ENCODE measurements around the gene TRIM28. TPM values are rescaled to one million over a fixed set of nuclear protein-coding genes. Genes with fewer than 3 reads are reported as not detected.
A peak's percentile ranks its signal among the peaks of the same experiment; 100 is the strongest.

TRIM28 gene
- total and polyA plus RNA-seq, 5 donors from 2014 or later: 34.5 to 379 (median 50.2) TPM

GRCh38 chr19:58569191-58569942 lies 25.5 kb downstream of the TRIM28 start:
- H3K27me3 ChIP-seq (ENCODE audit: control insufficient read depth, insufficient read depth, low read length): no peaks in the 10 kb centered on the region

DNA sequence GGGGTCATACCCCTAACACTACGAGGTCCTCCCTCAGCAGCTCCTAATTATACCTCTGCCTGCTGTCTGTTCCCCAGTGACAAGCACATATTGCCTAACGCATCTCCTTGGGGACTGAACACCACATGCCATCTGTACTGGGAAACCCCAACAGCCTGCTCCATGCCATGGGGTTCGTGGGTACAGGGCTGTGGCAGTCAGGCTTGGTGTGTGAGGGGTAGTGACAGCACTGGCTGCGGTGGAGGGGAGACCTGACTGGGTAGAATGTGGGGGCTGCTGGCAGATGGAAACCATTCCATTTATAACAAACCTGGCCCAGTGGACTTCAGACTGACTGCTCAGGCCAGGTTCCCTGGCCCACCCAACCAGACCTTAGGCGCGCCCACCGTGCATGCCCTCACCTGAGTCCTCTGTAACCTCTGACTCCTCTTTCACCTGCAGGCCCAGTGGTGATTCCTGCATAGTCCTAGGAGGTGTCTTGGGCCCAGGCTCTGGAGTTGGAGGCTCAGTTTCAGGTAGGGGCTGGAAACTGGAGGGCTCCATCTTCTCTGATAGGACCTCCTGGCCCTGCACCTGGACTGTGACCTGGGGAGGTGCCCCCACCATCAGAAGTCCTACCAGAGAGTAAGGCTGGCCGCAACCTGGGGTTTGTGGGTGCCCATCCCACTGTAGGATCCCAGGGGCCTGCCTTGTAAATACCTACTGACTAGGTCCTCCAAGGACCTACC lies 26.2 kb downstream of the TRIM28 start:
- Mint-ChIP-seq H3K4me1 (peaks cover 0 to 31% (median 21%) of the 10 kb centered on the region in 4 donors), H3K9me3 (no peaks in the 10 kb centered on the region), H3K27ac (no peak overlapping the region), H3K36me3 (peaks cover 8% of the 10 kb centered on the region), H3K4me3 (no peak overlapping the region), H3K27me3 (peaks cover 10% of the 10 kb centered on the region)
- no peaks in the 10 kb centered on the region for H3K36me3 ChIP-seq (ENCODE audit: control insufficient read depth, insufficient read depth, low read length)
- ATAC-seq (ENCODE audit: low read depth in 2 of 2) (no peak), DNase-seq (peak in 1 of 3 donors; percentile 0)
- H3K27ac ChIP-seq (ENCODE audit: insufficient read depth, low read length, poor library complexity, severe bottlenecking): no peak overlapping the region
- H3K4me3 ChIP-seq (ENCODE audit: low read depth, low read length): no peak overlapping the region
- H3K9me3 ChIP-seq (ENCODE audit: control insufficient read depth in 2 of 2, low read length in 2 of 2): no peaks in the 10 kb centered on the region
- H3K4me1 ChIP-seq (ENCODE audit: control insufficient read depth, insufficient read depth, low read length, poor library complexity, severe bottlenecking): peaks cover 25% of the 10 kb centered on the region
- no peaks in the 10 kb centered on the region for H3K27me3 ChIP-seq (ENCODE audit: control insufficient read depth, insufficient read depth, low read length)

More at GRCh38 chr19:58569191-58569942, 25.5 kb downstream of the TRIM28 start:
- no peak for ATAC-seq (ENCODE audit: low read depth in 2 of 2)
- H3K27me3 Mint-ChIP-seq: peaks cover 10% of the 10 kb centered on the region
- peaks cover 0 to 27% (median 20%) of the 10 kb centered on the region in 4 donors for H3K4me1 Mint-ChIP-seq
- no peaks in the 10 kb centered on the region for H3K9me3 Mint-ChIP-seq
- peak in 1 of 3 donors; percentile 0 for DNase-seq
- H3K27ac Mint-ChIP-seq: peak overlapping the region in 1 of 3 donors; percentile 62
- Histone ChIP-seq H3K27ac (ENCODE audit: insufficient read depth, low read length, poor library complexity, severe bottlenecking) (no peak overlapping the region), H3K4me1 (ENCODE audit: control insufficient read depth, insufficient read depth, low read length, poor library complexity, severe bottlenecking) (peaks cover 20% of the 10 kb centered on the region), H3K4me3 (ENCODE audit: low read depth, low read length) (no peak overlapping the region), H3K9me3 (ENCODE audit: control insufficient read depth in 2 of 2, low read length in 2 of 2) (no peaks in the 10 kb centered on the region), H3K36me3 (ENCODE audit: control insufficient read depth, insufficient read depth, low read length) (no peaks in the 10 kb centered on the region)
- peaks cover 8% of the 10 kb centered on the region for H3K36me3 Mint-ChIP-seq
- H3K4me3 Mint-ChIP-seq: peak overlapping the region in 2 of 4 donors; percentile 43 to 73

- H3K9me3 ChIP-seq (ENCODE audit: control insufficient read depth in 2 of 2, low read length in 2 of 2): no peaks in the 10 kb centered on the region
- peaks cover 31% of the 10 kb centered on the region for H3K4me1 ChIP-seq (ENCODE audit: control insufficient read depth, insufficient read depth, low read length, poor library complexity, severe bottlenecking)
- no peak overlapping the region for H3K27ac ChIP-seq (ENCODE audit: insufficient read depth, low read length, poor library complexity, severe bottlenecking)
- ATAC-seq (ENCODE audit: low read depth in 2 of 2) (no peak), DNase-seq (no peak)
- H3K27ac Mint-ChIP-seq: no peak overlapping the region
- peaks cover 8% of the 10 kb centered on the region for H3K36me3 Mint-ChIP-seq
- no peaks in the 10 kb centered on the region for H3K9me3 Mint-ChIP-seq
- peak overlapping the region in 1 of 4 donors; percentile 34 for H3K4me3 Mint-ChIP-seq
- H3K36me3 ChIP-seq (ENCODE audit: control insufficient read depth, insufficient read depth, low read length): no peaks in the 10 kb centered on the region
- no peak overlapping the region for H3K4me3 ChIP-seq (ENCODE audit: low read depth, low read length)
- peaks cover 0 to 36% (median 23%) of the 10 kb centered on the region in 4 donors for H3K4me1 Mint-ChIP-seq
- peaks cover 10% of the 10 kb centered on the region for H3K27me3 Mint-ChIP-seq
- no peaks in the 10 kb centered on the region for H3K27me3 ChIP-seq (ENCODE audit: control insufficient read depth, insufficient read depth, low read length)
Measured at GRCh38 chr19:58570770-58571574, 27.1 kb downstream of the TRIM28 start.

DNA sequence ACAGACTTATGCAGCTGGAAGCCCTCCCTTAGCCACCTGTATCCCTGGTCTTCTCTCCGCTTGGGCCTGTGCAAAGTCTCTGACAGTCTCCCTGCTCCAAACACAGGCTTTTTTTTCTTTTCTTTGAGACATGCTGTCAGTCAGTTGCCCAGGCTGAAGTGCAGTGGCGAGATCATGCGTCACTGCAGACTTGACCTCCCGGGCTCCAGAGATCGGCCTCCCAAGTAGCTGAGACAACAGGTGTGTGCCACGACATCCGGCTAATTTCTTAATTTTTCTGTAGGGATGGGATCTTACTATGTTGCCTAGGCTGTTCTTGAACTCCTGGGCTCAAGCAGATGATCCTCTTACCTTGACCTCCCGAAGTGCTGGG lies 27.7 kb downstream of the TRIM28 start:
- no peaks in the 10 kb centered on the region for H3K9me3 Mint-ChIP-seq
- peak overlapping the region in 3 of 4 donors; percentile 88 to 100 (median 94) for H3K4me3 Mint-ChIP-seq
- DNase-seq: no peak
- peaks cover 8% of the 10 kb centered on the region for H3K36me3 Mint-ChIP-seq
- H3K27me3 Mint-ChIP-seq: peaks cover 10% of the 10 kb centered on the region
- H3K27ac ChIP-seq (ENCODE audit: insufficient read depth, low read length, poor library complexity, severe bottlenecking): no peak overlapping the region
- H3K36me3 ChIP-seq (ENCODE audit: control insufficient read depth, insufficient read depth, low read length): no peaks in the 10 kb centered on the region
- no peaks in the 10 kb centered on the region for H3K9me3 ChIP-seq (ENCODE audit: control insufficient read depth in 2 of 2, low read length in 2 of 2)
- H3K27ac Mint-ChIP-seq: peak overlapping the region in 2 of 3 donors; percentile 100
- ATAC-seq (ENCODE audit: low read depth in 2 of 2): no peak
- H3K4me1 ChIP-seq (ENCODE audit: control insufficient read depth, insufficient read depth, low read length, poor library complexity, severe bottlenecking): peaks cover 33% of the 10 kb centered on the region
- H3K4me1 Mint-ChIP-seq: peaks cover 0 to 38% (median 23%) of the 10 kb centered on the region in 4 donors
- no peaks in the 10 kb centered on the region for H3K27me3 ChIP-seq (ENCODE audit: control insufficient read depth, insufficient read depth, low read length)
- no peak overlapping the region for H3K4me3 ChIP-seq (ENCODE audit: low read depth, low read length)

DNA sequence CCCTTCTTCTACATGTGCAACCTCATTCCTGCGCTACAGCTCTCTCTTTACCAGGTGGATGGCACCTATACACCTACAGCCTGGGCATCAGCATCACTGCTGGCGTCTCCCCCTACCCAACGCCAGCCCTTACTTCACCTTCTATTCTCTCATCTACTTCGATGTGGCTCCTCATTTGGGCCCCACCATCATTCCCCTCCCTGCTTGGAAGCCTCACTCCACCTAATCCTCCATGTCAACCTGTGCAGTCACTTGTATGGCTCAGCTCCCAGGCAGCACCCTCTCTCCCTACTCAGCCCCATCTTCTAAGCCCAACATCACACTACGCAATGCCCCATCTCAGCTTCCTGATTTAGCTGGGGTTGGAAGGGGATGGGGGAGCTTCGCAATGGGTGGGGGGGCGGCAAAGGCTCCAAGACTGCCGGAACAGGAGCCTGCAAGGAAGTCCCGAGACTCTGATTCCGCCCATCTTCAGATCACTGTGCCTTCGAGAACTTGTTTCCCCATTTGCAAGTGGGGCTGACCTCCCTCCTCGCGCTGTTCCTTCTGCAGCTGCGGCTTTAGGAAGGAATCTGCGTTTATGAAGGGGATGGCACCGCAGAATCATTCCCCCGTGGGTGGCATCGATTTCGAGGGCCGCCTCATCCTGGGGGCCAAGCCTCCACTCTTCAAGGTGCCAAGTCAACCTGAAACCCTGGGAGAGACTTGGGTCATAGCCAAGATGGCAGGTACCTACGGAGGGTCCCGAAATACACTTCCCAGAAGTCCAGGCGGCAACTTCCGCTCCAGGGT lies 28.4 kb downstream of the TRIM28 start:
- Histone ChIP-seq H3K9me3 (ENCODE audit: control insufficient read depth in 2 of 2, low read length in 2 of 2) (no peaks in the 10 kb centered on the region), H3K36me3 (ENCODE audit: control insufficient read depth, insufficient read depth, low read length) (no peaks in the 10 kb centered on the region), H3K4me1 (ENCODE audit: control insufficient read depth, insufficient read depth, low read length, poor library complexity, severe bottlenecking) (peaks cover 33% of the 10 kb centered on the region), H3K4me3 (ENCODE audit: low read depth, low read length) (peak overlapping the region; percentile 76), H3K27me3 (ENCODE audit: control insufficient read depth, insufficient read depth, low read length) (no peaks in the 10 kb centered on the region), H3K27ac (ENCODE audit: insufficient read depth, low read length, poor library complexity, severe bottlenecking) (peak overlapping the region; percentile 100)
- Mint-ChIP-seq H3K4me3 (peak overlapping the region; percentile 88 to 100 (median 97)), H3K27me3 (peaks cover 10% of the 10 kb centered on the region), H3K27ac (peak overlapping the region; percentile 99 to 100 (median 100)), H3K4me1 (peaks cover 0 to 39% (median 23%) of the 10 kb centered on the region in 4 donors), H3K36me3 (peaks cover 8% of the 10 kb centered on the region), H3K9me3 (no peaks in the 10 kb centered on the region)
- DNase-seq: no peak
- ATAC-seq (ENCODE audit: low read depth in 2 of 2): no peak

DNA sequence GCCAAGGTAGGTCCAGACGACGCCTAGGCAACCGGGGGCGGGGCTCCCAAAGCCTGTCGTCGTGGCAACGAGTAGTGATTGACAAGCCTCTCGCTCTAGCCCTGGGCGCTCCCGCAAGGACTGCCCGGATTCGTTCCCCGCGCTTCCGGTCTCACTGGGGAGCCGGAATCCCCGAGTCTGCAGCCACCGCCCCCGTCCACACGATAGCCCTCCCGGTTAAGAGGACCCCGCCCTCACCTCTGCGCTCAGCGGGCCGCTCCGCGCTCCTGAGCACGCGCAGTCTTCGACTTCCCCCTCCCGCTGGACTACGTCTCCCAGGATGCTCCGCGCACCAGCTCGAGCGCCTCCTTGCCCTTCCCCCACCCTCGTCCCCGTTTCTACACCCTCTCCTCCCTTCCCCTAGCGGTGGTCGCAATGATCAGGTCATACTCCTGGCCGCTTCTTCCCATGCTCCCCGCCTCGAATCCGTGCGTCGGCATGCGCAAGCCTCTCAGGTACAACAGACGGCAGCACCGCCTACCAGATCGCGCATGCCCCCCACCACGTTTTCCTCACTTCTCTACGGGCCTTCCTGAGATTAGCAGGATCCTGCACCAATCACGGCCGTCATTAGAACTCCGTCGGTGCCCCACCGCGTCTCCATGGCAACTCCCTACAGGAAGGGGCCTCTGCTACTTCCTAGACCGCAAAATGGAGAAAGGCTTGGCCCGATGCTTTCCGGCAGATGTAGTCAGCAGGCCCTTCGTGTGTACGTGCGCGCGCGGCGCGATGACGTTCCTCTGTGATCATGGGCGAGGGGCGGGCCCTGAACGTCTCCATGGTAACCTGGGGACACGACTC lies 29.2 kb downstream of the TRIM28 start, which contains the start of gene MZF1:
Gene MZF1 (minus strand): TSS at position 518 of the 840 bp plus-strand sequence. CDS start 1,946 bp downstream, outside the sequence.
- Histone ChIP-seq H3K9me3 (ENCODE audit: control insufficient read depth in 2 of 2, low read length in 2 of 2) (no peaks in the 10 kb centered on the region), H3K27ac (ENCODE audit: insufficient read depth, low read length, poor library complexity, severe bottlenecking) (peak within 1 kb of the TSS; percentile 100), H3K36me3 (ENCODE audit: control insufficient read depth, insufficient read depth, low read length) (no peaks in the 10 kb centered on the region), H3K27me3 (ENCODE audit: control insufficient read depth, insufficient read depth, low read length) (no peaks in the 10 kb centered on the region), H3K4me3 (ENCODE audit: low read depth, low read length) (peak within 1 kb of the TSS; percentile 80), H3K4me1 (ENCODE audit: control insufficient read depth, insufficient read depth, low read length, poor library complexity, severe bottlenecking) (peaks cover 33% of the 10 kb centered on the region)
- Mint-ChIP-seq H3K27ac (peak within 1 kb of the TSS; percentile 99 to 100 (median 100)), H3K9me3 (no peaks in the 10 kb centered on the region), H3K4me1 (peaks cover 0 to 46% (median 25%) of the 10 kb centered on the region in 4 donors), H3K27me3 (peaks cover 10% of the 10 kb centered on the region), H3K36me3 (peaks cover 6% of the 10 kb centered on the region), H3K4me3 (peak within 1 kb of the TSS; percentile 88 to 100 (median 97))
- DNase-seq (peak; percentile 100), ATAC-seq (ENCODE audit: low read depth in 2 of 2) (peak; percentile 78 to 79)
